Heart left ventricle (tissue), 13 donors: ENCODE data around the gene KCND3.

Experiments
- CTCF ChIP-seq, 12 donors: fragments of 200-600 bp; sonication (generic) in 4 of 12; IDR thresholded peaks; one replicate each; pipeline versions ENCODE4 v1.5.0 to v1.8.0; 2018 to 2022; ENCODE audit warnings: antibody characterized with exemption in 12 of 12, mild to moderate bottlenecking in 5 of 12
- POLR2A ChIP-seq, 2 donors: fragments of 450-650 bp; IDR thresholded peaks; one replicate each; pipeline ENCODE4 v1.6.1; 2017; ENCODE audit warnings: antibody characterized with exemption in 2 of 2, mild to moderate bottlenecking in 2 of 2, moderate library complexity in 2 of 2
- donor health status: ischemic (EF 13 %, LVEDD 7.1; RV severe dilation, severe dysfunction).
- donor health status: DM: no; HTN: yes; CAD: no.
- donor health status: DM: no; HTN: no; CAD: no.
- donor health status: ischemic (EF 25% LVEDD 6.9; RV normal size, moderate dysfunction).
- donor health status: ischemic (EF 25% LVEDD 5.7; RV mildly dilated, moderate dysfunction).
- donor health status: ischemic (EF 35%, LVEDD 5.7; RV mildly dilated, moderate dysfunction).
- donor health status: nonischemic (EF 11% LVEDD 7.7; RV severe dilation, severe dysfunction).
- donor health status: DM: yes; HTN: yes; CAD: no.
- donor health status: PGD.
- donor health status: ischemic (EF 29% LVEDD 5.4; RV normal size, mild dysfunction).
- donor health status: nonischemic (EF 23%, LVEDD 6.1; RV moderate dilation, normal function).

- TF ChIP-seq CTCF (IDR thresholded peaks at IDR 0.05) (no peak), POLR2A (IDR thresholded peaks at IDR 0.05) (no peak)
Measured at GRCh38 chr1:111880881-111881837, 108.3 kb downstream of the KCND3 start.
